ENCODE data around the gene PPARD. TPM values are rescaled to one million over a fixed set of nuclear protein-coding genes. Genes with fewer than 3 reads are reported as not detected.
"Not testable (repeated sequence)": the region's sequence is repeated elsewhere in the genome, so short reads cannot be mapped to it uniquely, and the experiment has no call there.

Gene PPARD
- total RNA-seq, 4 donors from 2014 or later, result 10.3 to 16.0 (median 13.3) TPM

- ATAC-seq, result no peak
- WGBS, 2 donors (ENCODE audit: low coverage in 1 of 2), result 67 to 81% methylated on average over 3 to 5 of the region's 8 CpGs
- no peak for TF ChIP-seq POLR2A (IDR thresholded peaks at IDR 0.05)
- no peak for TF ChIP-seq POLR2AphosphoS5 (IDR thresholded peaks at IDR 0.05)
- TF ChIP-seq CTCF (IDR thresholded peaks at IDR 0.05), result no peak
- no peak for TF ChIP-seq EP300 (IDR thresholded peaks at IDR 0.05)
- Histone ChIP-seq H3K27me3 (no peaks in the 10 kb centered on the region), H3K9me3 (no peaks in the 10 kb centered on the region), H3K4me1 (no peaks in the 10 kb centered on the region), H3K36me3 (no peaks in the 10 kb centered on the region), H3K4me3 (no peak overlapping the region), H3K27ac (no peak overlapping the region)
These were observed 37.2 kb upstream of the PPARD start for GRCh38 chr6:35305117-35305516.

DNA sequence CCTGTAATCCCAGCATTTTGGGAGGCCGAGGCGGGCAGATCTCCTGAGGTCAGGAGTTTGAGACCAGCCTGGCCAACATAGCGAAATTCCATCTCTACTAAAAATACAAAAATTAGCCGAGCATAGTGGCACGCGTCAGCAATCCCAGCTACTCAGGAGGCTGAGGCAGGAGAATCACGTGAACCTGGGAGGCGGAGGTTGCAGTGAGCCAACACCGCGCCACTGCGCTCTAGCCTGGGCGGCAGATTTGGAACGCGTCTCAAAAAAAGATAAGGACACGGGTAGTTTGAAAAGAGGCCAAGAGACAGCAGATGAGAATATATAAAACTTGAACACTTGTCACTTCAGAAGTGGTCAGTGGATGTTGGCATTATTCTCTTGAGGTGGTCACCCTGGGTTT, 35.2 kb upstream of the PPARD start:
- H3K4me3 ChIP-seq, H3K27me3 ChIP-seq, H3K4me1 ChIP-seq, H3K36me3 ChIP-seq, H3K9me3 ChIP-seq, H3K27ac ChIP-seq, ATAC-seq: not testable (repeated sequence)
- 70 to 89% methylated on average over 2 to 11 of the region's 15 CpGs for WGBS, 2 donors (ENCODE audit: low coverage in 1 of 2)

DNA sequence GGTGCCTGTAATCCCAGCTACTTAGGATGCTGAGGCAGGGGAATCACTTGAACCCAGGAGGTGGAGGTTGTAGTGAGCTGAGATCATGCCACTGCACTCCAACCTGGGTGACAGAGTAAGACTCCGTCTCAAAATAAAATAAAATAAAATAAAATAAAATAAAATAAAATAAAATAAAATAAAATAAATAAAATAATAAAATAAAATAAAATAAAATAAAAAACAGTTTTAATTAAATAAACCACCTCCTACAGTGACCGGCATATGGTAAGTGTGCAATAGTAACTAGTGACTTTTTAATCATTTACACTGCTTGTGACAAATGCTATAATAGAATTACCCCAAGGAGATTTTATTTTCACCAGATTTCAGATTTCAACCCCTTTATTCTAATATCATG, 33.8 kb upstream of the PPARD start:
- 98 to 100% methylated on average over 1 to 2 of the region's 2 CpGs for WGBS, 2 donors (ENCODE audit: low coverage in 1 of 2)

GRCh38 chr6:35309611-35310264, 32.6 kb upstream of the PPARD start:
- Histone ChIP-seq H3K4me1 (no peaks in the 10 kb centered on the region), H3K4me3 (no peak overlapping the region), H3K9me3 (no peaks in the 10 kb centered on the region), H3K27ac (no peak overlapping the region), H3K27me3 (peaks cover 5% of the 10 kb centered on the region), H3K36me3 (no peaks in the 10 kb centered on the region)
- WGBS, 2 donors (ENCODE audit: low coverage in 1 of 2), result 84 to 96% methylated on average over 4 to 7 of the region's 9 CpGs
- TF ChIP-seq POLR2A (IDR thresholded peaks at IDR 0.05) (no peak), POLR2AphosphoS5 (IDR thresholded peaks at IDR 0.05) (no peak), CTCF (IDR thresholded peaks at IDR 0.05) (no peak), EP300 (IDR thresholded peaks at IDR 0.05) (no peak)
- ATAC-seq, result no peak

More for the DNA sequence above, 33.8 kb upstream of the PPARD start:
- not testable (repeated sequence) for H3K4me3 ChIP-seq, H3K4me1 ChIP-seq, ATAC-seq, H3K36me3 ChIP-seq, H3K27ac ChIP-seq, H3K27me3 ChIP-seq, H3K9me3 ChIP-seq

GRCh38 chr6:35310265-35310831, 32.0 kb upstream of the PPARD start:
- H3K27ac ChIP-seq, result no peak overlapping the region
- no peaks in the 10 kb centered on the region for H3K4me1 ChIP-seq
- H3K27me3 ChIP-seq, result peaks cover 5% of the 10 kb centered on the region
- no peaks in the 10 kb centered on the region for H3K9me3 ChIP-seq
- TF ChIP-seq CTCF (IDR thresholded peaks at IDR 0.05) (no peak), POLR2AphosphoS5 (IDR thresholded peaks at IDR 0.05) (no peak), EP300 (IDR thresholded peaks at IDR 0.05) (no peak), POLR2A (IDR thresholded peaks at IDR 0.05) (no peak)
- H3K4me3 ChIP-seq, result no peak overlapping the region
- 85 to 86% methylated on average over 5 to 6 of the region's 6 CpGs for WGBS, 2 donors (ENCODE audit: low coverage in 1 of 2)
- no peaks in the 10 kb centered on the region for H3K36me3 ChIP-seq
- ATAC-seq, result no peak

- no peak overlapping the region for H3K27ac ChIP-seq
- 73 to 83% methylated on average over 1 to 5 of the region's 6 CpGs for WGBS, 2 donors (ENCODE audit: low coverage in 1 of 2)
- no peak for TF ChIP-seq CTCF (IDR thresholded peaks at IDR 0.05)
- TF ChIP-seq POLR2A (IDR thresholded peaks at IDR 0.05), result no peak
- TF ChIP-seq EP300 (IDR thresholded peaks at IDR 0.05), result no peak
- no peak for TF ChIP-seq POLR2AphosphoS5 (IDR thresholded peaks at IDR 0.05)
These were observed 30.8 kb upstream of the PPARD start for GRCh38 chr6:35311390-35312075.

More at GRCh38 chr6:35311390-35312075, 30.8 kb upstream of the PPARD start:
- Histone ChIP-seq H3K36me3 (no peaks in the 10 kb centered on the region), H3K9me3 (no peaks in the 10 kb centered on the region), H3K27me3 (peaks cover 5% of the 10 kb centered on the region), H3K4me3 (no peak overlapping the region), H3K4me1 (no peaks in the 10 kb centered on the region)
- no peak for ATAC-seq

Measured in gastroesophageal sphincter (tissue), 4 donors.